ENCODE measurements around the gene THAP5. TPM values are rescaled to one million over a fixed set of nuclear protein-coding genes. Genes with fewer than 3 reads are reported as not detected.
A peak's percentile ranks its signal among the peaks of the same experiment; 100 is the strongest.

THAP5 gene
- total RNA-seq, 1 experiment from 2014 or later: 43.7 TPM

GRCh38 chr7:108535744-108536143 lies 33.8 kb downstream of the THAP5 start:
- no peak for DNase-seq (ENCODE audit: extremely low read depth, low read depth)

- no peak for DNase-seq (ENCODE audit: extremely low read depth, low read depth)
These were observed 34.2 kb downstream of the THAP5 start for GRCh38 chr7:108535257-108535656.

GRCh38 chr7:108533712-108534111 lies 35.8 kb downstream of the THAP5 start:
- DNase-seq (ENCODE audit: extremely low read depth, low read depth): no peak

GRCh38 chr7:108529341-108529740 lies 40.2 kb downstream of the THAP5 start:
- DNase-seq (ENCODE audit: extremely low read depth, low read depth): no peak

GRCh38 chr7:108528183-108528712 lies 41.3 kb downstream of the THAP5 start:
- DNase-seq (ENCODE audit: extremely low read depth, low read depth): no peak

- no peak for DNase-seq (ENCODE audit: extremely low read depth, low read depth)
These were observed 42.8 kb downstream of the THAP5 start for GRCh38 chr7:108526768-108527017.

GRCh38 chr7:108525985-108526767 lies 43.3 kb downstream of the THAP5 start, which contains the start of gene PNPLA8:
PNPLA8 (minus strand) TSS chr7:108526135; CDS start chr7:108515491, 10,644 bp downstream.
- peak; percentile 100 for DNase-seq (ENCODE audit: extremely low read depth, low read depth)

GRCh38 chr7:108525327-108525984 lies 44.0 kb downstream of the THAP5 start:
- peak; percentile 11 for DNase-seq (ENCODE audit: extremely low read depth, low read depth)

GRCh38 chr7:108522780-108523179 lies 46.7 kb downstream of the THAP5 start:
- no peak for DNase-seq (ENCODE audit: extremely low read depth, low read depth)

- no peak for DNase-seq (ENCODE audit: extremely low read depth, low read depth)
These were observed 51.6 kb downstream of the THAP5 start for GRCh38 chr7:108517951-108518350.

- DNase-seq (ENCODE audit: extremely low read depth, low read depth): no peak
These were observed 53.9 kb downstream of the THAP5 start for GRCh38 chr7:108515630-108516029.

- no peak for DNase-seq (ENCODE audit: extremely low read depth, low read depth)
These were observed 54.5 kb downstream of the THAP5 start for GRCh38 chr7:108515013-108515412.

Other genes starting within 250 kb of the THAP5 start
- gene NRCAM, start 113.3 kb downstream of the THAP5 start, total RNA-seq (2014; rRNA removed; shearing (Covaris generic)): 130 and 158 TPM in 2 replicates
- 30.5 and 34.0 TPM in 2 replicates for gene PNPLA8, start 43.6 kb downstream of the THAP5 start, total RNA-seq (2014; rRNA removed; shearing (Covaris generic))
- gene DNAJB9, start 168 bp upstream of the THAP5 start, total RNA-seq (2014; rRNA removed; shearing (Covaris generic)): 18.0 and 24.1 TPM in 2 replicates

Measured in NCI-H460 (cell line).